Activated gamma-delta T cell treated with anti-CD3 and anti-CD28 coated beads, Interleukin-2, amount 50 U/mL, for 16 hours (primary cell): ENCODE measurements around the gene EXOC3L4.
A peak's percentile ranks its signal among the peaks of the same experiment; 100 is the strongest.

Experiments used
- DNase-seq: peaks from one replicate; pipeline ENCODE4 v3.0.0-alpha.2; 2020; ENCODE audit warnings: low read depth

Gene EXOC3L4

GRCh38 chr14:103070971-103071542 is 23.5 kb upstream of the EXOC3L4 start:
- DNase-seq: no peak

- no peak for DNase-seq
These were observed 22.8 kb upstream of the EXOC3L4 start for GRCh38 chr14:103071544-103072251.

DNA sequence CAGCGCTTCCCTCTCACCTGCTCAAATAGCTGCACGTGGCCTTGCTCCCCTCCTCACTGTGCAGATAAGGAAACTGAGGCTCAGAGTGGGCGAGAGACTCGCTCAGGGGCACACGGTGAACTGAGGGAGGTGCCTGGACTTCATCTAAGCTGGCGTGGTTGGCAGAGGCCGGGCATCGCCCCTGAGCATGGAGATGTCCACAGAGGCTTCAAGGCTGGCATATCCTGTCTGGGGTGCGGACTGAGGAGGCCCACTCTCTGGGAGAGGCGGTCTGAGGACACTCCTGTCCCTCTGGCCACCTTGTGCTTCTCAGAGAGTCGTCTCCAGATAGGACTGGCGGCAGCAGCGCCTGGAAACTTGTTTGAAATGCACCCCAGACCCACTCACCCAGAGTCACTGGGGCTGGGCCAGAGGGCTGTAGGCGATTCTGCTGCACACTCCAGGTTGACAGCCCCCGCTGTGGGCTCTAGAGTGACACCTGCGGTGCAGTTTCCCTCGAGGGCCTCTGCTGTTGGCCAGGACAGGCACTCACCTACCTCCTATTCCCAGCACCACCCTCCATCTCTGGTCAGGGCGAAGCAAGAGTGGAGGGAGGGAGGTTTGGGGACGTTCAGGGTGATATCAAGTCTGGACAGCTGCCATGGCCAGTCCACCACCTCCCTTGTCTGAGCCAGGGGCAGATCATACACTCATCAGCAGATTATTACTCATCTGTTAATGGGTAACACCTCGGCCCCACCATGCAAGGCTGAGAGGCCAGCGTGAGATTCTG is 21.7 kb upstream of the EXOC3L4 start:
- DNase-seq: no peak

DNA sequence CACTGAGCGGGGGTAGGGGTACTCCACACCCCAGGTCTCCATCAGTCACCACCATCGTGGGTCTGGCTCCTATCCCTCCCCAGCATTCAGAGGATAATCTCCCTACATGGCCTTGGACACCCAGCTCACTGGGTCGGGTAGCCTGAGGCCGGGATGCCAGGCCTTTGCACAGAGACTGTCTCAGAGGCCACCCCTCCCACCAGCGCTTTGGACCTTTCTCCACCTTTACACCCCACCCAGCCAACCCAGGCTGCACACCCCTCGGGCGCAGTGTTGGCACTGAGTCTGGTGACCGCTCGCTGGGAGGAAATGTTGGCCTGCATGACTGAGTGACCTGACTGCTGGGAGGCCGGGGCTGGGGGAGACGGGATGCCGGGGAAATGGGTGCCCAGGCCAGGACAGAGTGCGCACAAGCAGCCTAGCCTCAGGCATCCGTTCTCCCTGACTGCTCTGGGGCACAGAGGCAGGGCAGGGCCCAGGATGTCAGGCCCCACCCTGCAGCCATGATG is 21.1 kb upstream of the EXOC3L4 start:
- no peak for DNase-seq

DNA sequence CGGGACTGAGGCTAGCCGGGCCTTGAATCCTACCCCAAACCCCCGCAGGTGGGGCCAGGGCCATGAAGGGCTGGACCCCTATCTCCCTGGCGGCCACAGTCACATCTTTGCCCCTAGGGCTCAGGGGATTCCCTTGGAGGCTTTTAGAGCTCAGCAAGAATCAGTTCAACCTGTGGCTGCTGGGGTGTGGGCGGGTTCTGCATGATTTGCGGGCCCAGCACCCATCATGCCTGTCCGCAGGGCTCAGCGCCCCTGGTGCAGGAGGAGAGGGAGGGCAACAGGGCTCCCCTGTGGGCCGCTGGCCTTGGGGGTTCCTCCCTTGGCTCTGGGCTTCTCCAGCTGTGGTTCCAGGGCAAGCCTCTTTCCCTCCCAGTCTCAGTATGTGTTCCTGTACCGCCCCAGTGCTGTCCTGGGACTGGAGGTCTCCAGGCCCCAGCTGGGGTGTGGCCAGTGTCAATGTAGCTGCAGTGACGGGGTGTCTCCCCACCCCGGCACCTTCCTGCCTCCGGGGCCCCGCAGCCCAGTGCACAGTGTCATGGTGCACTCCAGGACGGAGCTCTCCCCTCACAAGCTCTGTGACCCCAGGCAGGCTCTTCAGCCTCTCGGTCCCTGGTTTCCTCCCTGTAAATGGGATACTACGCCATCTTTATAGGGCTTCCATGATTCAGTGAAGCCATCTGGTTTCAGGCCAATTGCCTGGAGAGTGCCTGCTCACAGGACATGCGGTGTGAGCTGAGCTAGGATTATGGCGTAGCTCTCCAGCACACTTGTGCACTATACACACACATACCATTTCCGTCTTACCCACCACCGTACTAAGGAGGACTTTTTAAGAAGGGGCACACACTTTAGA is 20.4 kb upstream of the EXOC3L4 start:
- no peak for DNase-seq

- DNase-seq: no peak
These were observed 19.7 kb upstream of the EXOC3L4 start for GRCh38 chr14:103074729-103075367.

DNA sequence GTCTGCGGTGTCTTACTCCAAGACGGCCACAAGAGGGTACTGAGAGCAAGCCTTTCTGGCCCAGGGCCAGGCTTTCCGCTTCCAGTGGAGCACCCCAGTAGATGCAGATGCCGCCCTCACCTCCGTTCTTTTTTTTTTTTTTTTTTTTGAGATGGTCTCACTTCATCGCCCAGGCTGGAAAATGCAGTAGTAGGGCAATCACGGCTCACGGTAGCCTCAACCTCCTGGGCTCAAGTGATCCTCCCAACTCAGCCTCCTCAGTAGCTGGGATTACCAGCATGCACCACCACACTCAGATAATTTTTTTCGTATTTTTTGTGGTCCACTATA is 16.1 kb upstream of the EXOC3L4 start:
- DNase-seq: peak; percentile 51

- no peak for DNase-seq
These were observed 15.5 kb upstream of the EXOC3L4 start for GRCh38 chr14:103078860-103079587.

GRCh38 chr14:103081951-103082350 is 12.6 kb upstream of the EXOC3L4 start:
- no peak for DNase-seq

- no peak for DNase-seq
These were observed 10.3 kb upstream of the EXOC3L4 start, which contains the start of gene LBHD2 for GRCh38 chr14:103084021-103084919. Gene LBHD2, plus strand, starts transcription at chr14:103084210. Its CDS starts 1,803 bp downstream, at chr14:103086013.

GRCh38 chr14:103085106-103086091 is 9.1 kb upstream of the EXOC3L4 start:
- no peak for DNase-seq

- DNase-seq: no peak
These were observed 7.7 kb upstream of the EXOC3L4 start for GRCh38 chr14:103086771-103087342.

GRCh38 chr14:103087343-103087835 is 7.1 kb upstream of the EXOC3L4 start:
- DNase-seq: no peak

- DNase-seq: no peak
These were observed 5.6 kb upstream of the EXOC3L4 start for GRCh38 chr14:103088921-103089320.

- no peak for DNase-seq
These were observed 4.9 kb upstream of the EXOC3L4 start for GRCh38 chr14:103089386-103090335.

DNA sequence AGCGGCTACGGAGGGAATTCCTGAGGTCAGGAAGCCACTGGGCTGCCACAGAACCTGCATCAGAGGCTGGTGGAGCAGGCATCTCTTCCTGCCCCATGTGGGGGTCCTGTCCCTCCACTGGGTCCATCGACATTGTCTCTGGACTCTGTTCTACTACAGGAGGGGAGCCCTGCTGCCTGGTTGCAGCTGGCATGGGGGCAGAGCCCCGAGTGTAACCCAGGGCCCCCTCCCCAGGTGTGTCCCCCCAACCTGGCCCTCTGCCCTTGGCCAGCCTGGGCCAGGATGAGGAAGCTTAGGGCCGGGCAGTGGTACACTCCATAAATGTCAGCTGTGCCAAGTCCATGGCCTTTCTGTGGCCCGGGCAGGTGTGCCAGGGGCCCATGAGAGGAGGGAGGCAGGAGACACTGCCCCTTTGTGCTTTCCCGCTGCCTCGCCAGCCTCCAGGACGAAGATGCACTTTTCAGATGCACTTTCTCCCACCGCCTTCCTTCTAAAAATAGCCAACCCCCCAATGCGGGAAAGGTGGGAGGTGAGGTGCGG is 4.0 kb upstream of the EXOC3L4 start:
- no peak for DNase-seq
